K562 (cell line): ENCODE results near the gene CCDC97. TPM values are rescaled to one million over a fixed set of nuclear protein-coding genes. Genes with fewer than 3 reads are reported as not detected.
A peak's percentile ranks its signal among the peaks of the same experiment; 100 is the strongest.

ENCODE experiments used
- BACH1 ChIP-seq: fragments of 200-800 bp; sonication (Bioruptor generic); IDR thresholded peaks from 2 replicates; pipeline ENCODE4 v1.6.1; 2016; ENCODE audit warnings: missing genetic modification characterization, missing compliant biosample characterization
- BCOR ChIP-seq: fragments of 450-650 bp; IDR thresholded peaks from 2 replicates; pipeline ENCODE4 v1.6.1; 2016
- COPS2 ChIP-seq: fragments of 450-650 bp; conservative IDR thresholded peaks from 2 replicates; pipeline ENCODE4 v1.6.1; 2016; ENCODE audit warnings: mild to moderate bottlenecking, moderate library complexity
- CSDE1 ChIP-seq, 2 experiments: fragments of 450-650 bp; IDR thresholded peaks; 2 replicates each; pipeline ENCODE4 v1.6.1; 2016; ENCODE audit warnings: mild to moderate bottlenecking in 1 of 2
- HDAC2 ChIP-seq: fragments of 450-650 bp; IDR thresholded peaks from 2 replicates; pipeline ENCODE4 v1.6.1; 2016; ENCODE audit warnings: mild to moderate bottlenecking
- HNRNPLL ChIP-seq: fragments of 200-400 bp; formaldehyde crosslinking; IDR thresholded peaks from 2 replicates; pipeline ENCODE4 v1.6.1; 2017; ENCODE audit warnings: low read length, low read depth, mild to moderate bottlenecking; ENCODE audit not compliant: poor library complexity, severe bottlenecking
- MTA2 ChIP-seq: fragments of 450-650 bp; IDR thresholded peaks from 2 replicates; pipeline ENCODE4 v1.6.1; 2016; ENCODE audit warnings: low read depth
- RBM22 ChIP-seq: fragments of 200-400 bp; formaldehyde crosslinking; IDR thresholded peaks from 2 replicates; pipeline ENCODE4 v1.6.1; 2018; ENCODE audit warnings: low read length, low read depth; ENCODE audit not compliant: poor library complexity, severe bottlenecking
- SIN3A ChIP-seq, 2 experiments: fragments of 150-350 bp in 1 of 2; IDR thresholded peaks; 2 replicates each; pipeline ENCODE4 v1.6.1; 2011 to 2016; ENCODE audit warnings: borderline replicate concordance in 2 of 2, low read depth in 2 of 2, low read length in 2 of 2, mild to moderate bottlenecking in 2 of 2, moderate library complexity in 2 of 2; ENCODE audit not compliant: control insufficient read depth in 1 of 2
- SRSF9 ChIP-seq: fragments of 200-400 bp; formaldehyde crosslinking; IDR thresholded peaks from 2 replicates; pipeline ENCODE4 v1.6.1; 2017; ENCODE audit warnings: low read depth, low read length, borderline replicate concordance
- TCF7L2 ChIP-seq: fragments of 150-350 bp; IDR thresholded peaks from 2 replicates; pipeline ENCODE4 v1.6.1; 2016; ENCODE audit warnings: low read depth, mild to moderate bottlenecking, low read length, moderate library complexity
- YY1 ChIP-seq, 3 experiments: IDR thresholded peaks; 2 replicates each; pipeline ENCODE4 v1.6.1; 2011; ENCODE audit warnings: low read length in 2 of 3, mild to moderate bottlenecking in 2 of 3, moderate library complexity in 2 of 3, borderline replicate concordance in 1 of 3, control low read depth in 1 of 3, low read depth in 1 of 3; ENCODE audit not compliant: insufficient read depth in 3 of 3, insufficient replicate concordance in 2 of 3, control insufficient read depth in 1 of 3, insufficient read length in 1 of 3; ENCODE audit errors: extremely low read depth in 1 of 3
- polyA plus RNA-seq, 8 experiments: library from polyadenylated mRNA; depleted of rRNA in 4 of 8; stranded (reverse) in 5 of 8; unstranded in 3 of 8; fragments of >200 nt; fragmentation: Nextera tagmentation in 2 of 8; fragmentation: Illumina TruSeq in 1 of 8; extraction: Ambion mirVana in 2 of 8; extraction: Trizol in 1 of 8; gene quantifications; 2 replicates each; pipeline versions ENCODE4 v1.2.1 to v1.2.3, GENCODE V29; 2011 to 2014; ENCODE audit warnings: inconsistent platforms in 1 of 8, missing spikeins in 1 of 8
- total RNA-seq, 7 experiments: library from RNA; depleted of rRNA in 6 of 7; stranded (reverse); fragments of >200 nt in 6 of 7; fragmentation: Illumina TruSeq in 2 of 7; extraction: Trizol in 2 of 7; gene quantifications; 2 replicates each; pipeline versions ENCODE4 v1.2.1 to v1.2.3, GENCODE V29; 2011 to 2021; ENCODE audit warnings: low replicate concordance in 1 of 7
- TF ChIP-seq, protein P1 (sequence below): sonication (generic); formaldehyde crosslinking; IDR thresholded peaks from 2 replicates; pipeline ENCODE4 v1.8.0; 2022; ENCODE audit warnings: mild to moderate bottlenecking, missing genetic modification reagents
- TF ChIP-seq, protein P2 (sequence below): fragments of 250-450 bp; sonication (Bioruptor Pico); IDR thresholded peaks from 2 replicates; pipeline ENCODE4 v1.5.0; 2020; ENCODE audit warnings: mild to moderate bottlenecking, borderline replicate concordance

The CCDC97 gene
- total and polyA plus RNA-seq, 9 of the 15 experiments (the other 6 are each of a cell fraction or from before 2014, with no cell fraction given) = 0.60 to 16.5 (median 7.0) TPM

- TF ChIP-seq HDAC2 (peak; percentile 51; the same call in 1 of the 2 replicates), SIN3A (IDR thresholded peaks at IDR 0.05; ENCODE audit: borderline replicate concordance in 2 of 2, control insufficient read depth in 1 of 2, low read depth in 2 of 2, low read length in 2 of 2) (peak; percentile 45 to 68; a peak in 1 of 4 replicates), MTA2 (peak; percentile 69), YY1 (IDR thresholded peaks at IDR 0.05; ENCODE audit: borderline replicate concordance in 1 of 3, control insufficient read depth in 1 of 3, extremely low read depth in 1 of 3, insufficient read depth in 3 of 3, insufficient read length in 1 of 3, insufficient replicate concordance in 2 of 3, low read depth in 1 of 3, low read length in 2 of 3) (peak in 2 of 3 experiments; percentile 70 to 81), COPS2 (no peak), SRSF9 (no peak), BCOR (no peak), BACH1 (tag) (peak; percentile 78; the same call in 1 of the 2 replicates), RBM22 (peak; percentile 85), HNRNPLL (no peak), TCF7L2 (no peak), CSDE1 (IDR thresholded peaks at IDR 0.05) (no peak)
- TF ChIP-seq, protein P1, sequence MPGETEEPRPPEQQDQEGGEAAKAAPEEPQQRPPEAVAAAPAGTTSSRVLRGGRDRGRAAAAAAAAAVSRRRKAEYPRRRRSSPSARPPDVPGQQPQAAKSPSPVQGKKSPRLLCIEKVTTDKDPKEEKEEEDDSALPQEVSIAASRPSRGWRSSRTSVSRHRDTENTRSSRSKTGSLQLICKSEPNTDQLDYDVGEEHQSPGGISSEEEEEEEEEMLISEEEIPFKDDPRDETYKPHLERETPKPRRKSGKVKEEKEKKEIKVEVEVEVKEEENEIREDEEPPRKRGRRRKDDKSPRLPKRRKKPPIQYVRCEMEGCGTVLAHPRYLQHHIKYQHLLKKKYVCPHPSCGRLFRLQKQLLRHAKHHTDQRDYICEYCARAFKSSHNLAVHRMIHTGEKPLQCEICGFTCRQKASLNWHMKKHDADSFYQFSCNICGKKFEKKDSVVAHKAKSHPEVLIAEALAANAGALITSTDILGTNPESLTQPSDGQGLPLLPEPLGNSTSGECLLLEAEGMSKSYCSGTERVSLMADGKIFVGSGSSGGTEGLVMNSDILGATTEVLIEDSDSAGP (CRISPR knock-in tag) = no peak
- TF ChIP-seq, protein P2, sequence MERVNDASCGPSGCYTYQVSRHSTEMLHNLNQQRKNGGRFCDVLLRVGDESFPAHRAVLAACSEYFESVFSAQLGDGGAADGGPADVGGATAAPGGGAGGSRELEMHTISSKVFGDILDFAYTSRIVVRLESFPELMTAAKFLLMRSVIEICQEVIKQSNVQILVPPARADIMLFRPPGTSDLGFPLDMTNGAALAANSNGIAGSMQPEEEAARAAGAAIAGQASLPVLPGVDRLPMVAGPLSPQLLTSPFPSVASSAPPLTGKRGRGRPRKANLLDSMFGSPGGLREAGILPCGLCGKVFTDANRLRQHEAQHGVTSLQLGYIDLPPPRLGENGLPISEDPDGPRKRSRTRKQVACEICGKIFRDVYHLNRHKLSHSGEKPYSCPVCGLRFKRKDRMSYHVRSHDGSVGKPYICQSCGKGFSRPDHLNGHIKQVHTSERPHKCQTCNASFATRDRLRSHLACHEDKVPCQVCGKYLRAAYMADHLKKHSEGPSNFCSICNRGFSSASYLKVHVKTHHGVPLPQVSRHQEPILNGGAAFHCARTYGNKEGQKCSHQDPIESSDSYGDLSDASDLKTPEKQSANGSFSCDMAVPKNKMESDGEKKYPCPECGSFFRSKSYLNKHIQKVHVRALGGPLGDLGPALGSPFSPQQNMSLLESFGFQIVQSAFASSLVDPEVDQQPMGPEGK = no peak; the same call in 1 of the 2 replicates
Observed at GRCh38 chr19:41323430-41324125, 13.6 kb downstream of the CCDC97 start (continued).
